Measurements from ENCODE around the gene PCSK2.

PCSK2 gene

DNA sequence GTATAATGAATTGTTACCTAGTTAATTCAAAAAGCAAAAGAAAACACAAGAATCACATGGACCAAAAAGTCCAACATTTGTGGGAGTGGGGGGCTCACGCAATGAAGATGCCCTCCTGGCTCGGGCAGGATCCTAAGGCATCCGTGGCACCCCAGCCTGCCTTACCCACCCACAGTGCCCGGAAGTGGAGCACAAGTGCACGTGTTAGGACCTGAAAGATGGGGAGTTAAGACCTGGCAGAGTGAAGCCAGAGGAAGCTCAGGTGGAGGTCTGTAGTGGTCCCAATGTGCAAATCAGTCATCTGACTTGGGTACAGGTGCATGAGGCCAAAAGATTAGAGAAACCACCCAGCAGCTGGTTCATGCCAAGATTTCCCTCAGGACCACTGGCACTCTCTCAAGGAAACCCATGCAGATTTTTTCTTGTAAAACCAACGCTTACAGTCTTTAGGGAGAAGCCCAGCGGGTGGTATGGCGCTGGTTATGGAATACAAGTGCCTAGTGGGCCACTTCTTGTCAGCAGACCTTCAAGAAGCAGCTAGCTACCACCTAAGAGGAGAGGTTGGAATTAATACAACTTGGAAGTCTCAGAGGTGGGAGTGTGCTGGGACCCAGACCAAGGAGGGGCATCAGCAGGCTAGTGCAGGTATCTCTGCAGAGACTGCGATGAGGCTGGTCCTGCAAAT lies 262.2 kb downstream of the PCSK2 start:
- DNase-seq, result no peak

- DNase-seq, result no peak
Measured at GRCh38 chr20:17490501-17490900, 263.7 kb downstream of the PCSK2 start.

GRCh38 chr20:17491041-17491440 lies 264.2 kb downstream of the PCSK2 start:
- DNase-seq, result no peak

DNA sequence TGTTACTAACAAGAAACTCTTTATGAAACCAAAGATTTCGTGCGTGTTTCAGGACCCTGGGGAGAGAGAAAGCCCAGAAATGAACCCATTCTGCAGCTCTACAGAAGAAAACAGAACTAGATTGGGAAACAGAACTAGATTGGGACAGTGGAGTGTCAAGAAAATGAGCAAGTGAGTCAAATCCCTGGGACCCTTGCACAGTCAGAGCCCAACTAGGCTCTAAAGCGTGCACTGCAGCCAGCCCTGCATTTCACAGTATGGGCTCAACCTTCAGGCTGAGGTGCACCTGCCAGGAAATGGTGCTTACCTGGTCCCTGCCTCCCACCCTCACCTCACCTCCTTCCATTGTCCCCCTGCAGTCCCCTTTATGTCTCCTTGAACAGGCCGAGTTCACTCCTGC lies 264.6 kb downstream of the PCSK2 start:
- no peak for DNase-seq

DNA sequence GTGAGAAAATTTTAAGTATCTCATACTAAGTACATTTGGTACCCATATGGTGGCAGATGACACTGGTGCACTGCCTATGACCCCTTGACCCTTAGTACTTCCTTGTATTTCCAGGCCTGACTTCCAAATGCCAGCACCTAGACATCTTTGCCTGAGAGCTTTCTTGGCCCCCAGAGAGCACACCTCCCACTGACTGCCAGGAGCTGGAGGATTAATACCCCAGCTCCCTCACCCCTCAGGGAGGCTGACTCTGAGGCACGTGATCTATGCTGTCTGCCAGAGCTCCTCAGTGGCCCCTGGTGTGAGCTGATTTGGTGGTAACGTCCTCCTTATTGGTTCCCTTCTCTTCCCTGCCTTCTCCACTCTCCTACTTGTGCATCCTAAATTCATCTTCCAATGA lies 266.3 kb downstream of the PCSK2 start:
- DNase-seq, result no peak

DNA sequence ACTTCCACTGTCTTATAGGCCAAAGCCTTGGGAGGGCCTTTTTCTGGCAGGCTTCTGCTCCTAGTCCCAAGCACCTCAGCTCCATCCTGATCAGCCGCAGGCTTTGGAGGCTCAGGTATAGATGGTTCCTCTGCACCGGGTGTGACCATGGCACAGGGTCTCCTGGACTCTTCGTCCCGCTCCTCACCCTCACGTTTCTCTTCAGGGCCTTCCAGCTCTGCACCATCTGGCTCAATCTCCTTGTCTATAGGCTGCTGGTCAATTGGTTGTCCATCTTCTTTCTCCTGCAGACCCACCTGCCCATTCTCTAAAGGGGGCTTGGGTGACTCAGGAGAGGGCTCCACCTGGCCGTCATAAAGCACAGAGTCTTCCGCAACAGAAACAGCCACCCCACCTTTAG lies 267.4 kb downstream of the PCSK2 start:
- DNase-seq, result no peak

DNA sequence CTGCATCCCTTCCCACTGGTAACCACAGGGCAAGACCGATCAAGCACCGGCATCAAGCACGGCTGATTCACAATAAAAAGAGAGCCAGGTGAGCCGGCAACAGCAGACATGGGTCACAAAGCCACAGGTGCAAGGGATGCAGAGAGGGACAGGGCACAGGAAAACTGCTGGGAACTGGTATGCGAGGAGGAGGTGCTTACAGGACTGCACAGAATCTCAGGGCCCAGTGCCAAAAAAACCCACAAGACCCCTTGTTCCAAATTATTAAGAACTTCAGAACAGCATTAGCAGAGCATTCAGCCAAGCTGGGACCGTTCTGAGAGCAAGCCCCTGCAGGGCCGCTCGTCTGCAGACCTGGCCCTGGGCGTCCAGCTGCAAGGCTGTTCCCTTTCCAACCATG lies 269.0 kb downstream of the PCSK2 start:
- DNase-seq, result no peak

- DNase-seq, result no peak
Measured at GRCh38 chr20:17497821-17498580, 271.2 kb downstream of the PCSK2 start.

- DNase-seq, result no peak
Measured at GRCh38 chr20:17498641-17499040, 271.8 kb downstream of the PCSK2 start.

DNA sequence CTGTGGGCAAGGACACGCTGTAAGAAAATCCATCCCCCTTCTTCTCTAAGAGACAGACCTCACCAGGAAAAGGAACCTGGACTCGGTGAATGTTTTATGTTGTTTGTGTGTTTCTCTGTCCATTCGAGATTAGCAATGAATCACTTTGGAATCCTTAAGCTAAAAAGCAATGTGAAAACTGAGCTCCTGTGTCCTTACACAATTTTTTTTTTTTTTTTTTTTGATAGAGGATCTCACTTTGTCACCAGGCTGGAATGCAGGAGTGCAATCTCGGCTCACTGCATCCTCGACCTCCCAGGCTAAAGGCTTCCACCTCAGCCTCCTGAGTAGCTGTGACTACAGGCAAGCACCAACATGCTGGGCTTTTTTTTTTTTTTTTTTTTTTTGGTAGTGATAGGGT lies 272.2 kb downstream of the PCSK2 start:
- no peak for DNase-seq

DNA sequence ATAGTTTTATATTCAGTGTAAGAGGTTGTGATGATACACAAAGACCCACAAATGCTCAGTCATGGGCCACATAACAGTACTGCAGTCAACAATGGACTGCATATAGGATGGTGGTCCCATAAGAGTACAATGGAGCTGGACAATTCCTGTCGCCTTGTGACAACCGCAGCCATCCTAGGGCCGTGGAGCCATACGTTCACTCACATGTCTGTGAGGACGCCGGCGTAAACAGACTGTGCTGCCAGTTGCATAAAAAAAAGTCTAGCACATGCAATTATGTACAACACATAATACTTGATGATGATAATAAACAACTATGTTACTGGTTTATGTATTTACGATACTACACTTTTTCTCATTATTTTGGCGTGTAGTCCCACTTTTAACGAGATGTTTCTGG lies 273.4 kb downstream of the PCSK2 start:
- no peak for DNase-seq

DNA sequence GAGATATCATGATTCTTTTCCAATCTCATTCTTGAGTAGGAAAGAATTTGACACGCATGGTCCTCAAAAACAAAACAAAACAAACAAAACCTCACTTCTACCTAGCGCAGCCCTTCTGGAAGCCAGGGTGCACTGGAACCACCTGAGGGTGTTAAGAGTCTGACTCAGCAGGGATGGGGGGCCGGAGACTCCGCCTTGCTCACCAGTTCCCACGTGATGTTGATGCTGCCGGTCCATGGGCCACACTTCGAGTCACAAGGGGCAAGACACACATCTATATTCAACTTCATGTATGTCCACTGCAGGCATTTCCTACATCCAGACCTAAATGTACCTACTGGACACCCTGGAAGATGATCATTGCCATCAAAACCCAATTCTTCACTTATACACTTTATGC lies 274.0 kb downstream of the PCSK2 start:
- DNase-seq, result no peak

DNA sequence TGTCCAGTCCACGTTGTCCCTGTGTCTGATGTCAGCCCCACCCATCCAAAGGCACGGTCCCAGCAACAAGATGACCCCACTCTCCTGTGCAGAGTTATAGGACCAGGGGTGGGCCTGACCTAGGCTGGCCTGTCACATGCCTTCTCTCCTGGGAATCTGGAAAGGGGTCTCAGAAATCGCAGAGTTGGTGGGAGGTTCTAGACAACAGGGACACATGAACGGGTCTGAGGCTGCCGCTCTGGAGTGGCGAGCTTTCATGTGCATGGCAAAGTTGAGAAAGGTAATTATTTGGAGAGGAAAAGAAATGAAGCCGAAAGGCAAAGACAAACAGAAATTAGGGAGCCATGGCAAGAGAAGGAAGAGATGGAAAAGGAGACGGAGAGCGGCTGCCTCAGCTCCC lies 274.9 kb downstream of the PCSK2 start:
- no peak for DNase-seq

DNA sequence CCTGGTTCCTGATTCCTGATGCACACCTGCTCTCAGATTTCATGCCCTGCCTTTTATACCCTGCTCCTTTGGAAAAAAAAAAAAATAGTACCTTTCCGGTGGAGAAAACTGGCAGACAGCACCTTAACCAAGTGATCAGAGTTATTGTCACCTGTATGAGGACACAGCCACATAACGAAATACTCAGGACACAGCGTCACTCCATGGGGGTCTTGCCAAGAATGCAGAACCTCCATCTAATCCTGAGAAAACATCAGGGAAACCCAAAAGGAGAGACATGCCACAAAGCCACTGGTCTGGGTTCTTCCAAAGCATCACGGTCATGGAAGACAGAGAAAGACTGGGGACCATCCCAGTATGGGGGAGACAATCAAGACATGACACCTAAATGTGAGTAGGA lies 275.3 kb downstream of the PCSK2 start:
- no peak for DNase-seq

DNA sequence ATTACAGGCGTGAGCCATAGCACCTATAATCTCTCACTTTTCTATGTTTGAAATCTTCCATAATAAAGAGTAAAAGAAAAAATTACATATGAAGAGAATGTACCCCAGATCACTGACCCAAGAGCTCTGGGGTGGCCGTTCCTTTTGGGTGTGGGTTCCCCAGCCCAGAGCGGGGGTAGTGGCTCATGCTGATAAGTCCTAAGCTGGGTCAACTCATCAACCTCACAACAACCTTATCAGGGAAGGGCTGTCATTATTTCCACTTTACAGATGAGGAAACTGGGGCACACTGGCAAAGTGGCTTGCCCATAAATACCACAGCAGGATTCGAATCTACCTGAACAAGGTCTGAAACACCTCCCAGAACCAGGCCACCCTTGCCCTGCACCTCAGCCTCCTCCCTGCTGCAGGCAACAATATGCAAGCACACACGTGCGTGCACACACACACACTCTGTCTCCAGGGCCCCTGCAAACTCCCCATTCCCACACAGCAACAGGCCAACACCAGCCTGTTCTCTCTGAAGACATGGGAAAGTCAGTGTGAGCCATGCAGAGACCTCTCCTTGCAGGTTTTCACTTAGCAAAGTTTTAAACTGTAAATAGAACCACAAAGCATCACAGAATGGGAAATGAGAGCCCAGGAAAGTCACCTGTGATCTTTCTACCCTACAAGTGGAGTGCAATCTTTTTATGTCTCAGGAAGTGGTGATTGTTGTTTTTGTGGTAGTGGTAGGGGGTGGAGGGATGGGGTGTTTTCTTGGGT lies 276.6 kb downstream of the PCSK2 start:
- DNase-seq, result no peak

GRCh38 chr20:17504066-17504897 lies 277.4 kb downstream of the PCSK2 start:
- DNase-seq, result no peak

DNA sequence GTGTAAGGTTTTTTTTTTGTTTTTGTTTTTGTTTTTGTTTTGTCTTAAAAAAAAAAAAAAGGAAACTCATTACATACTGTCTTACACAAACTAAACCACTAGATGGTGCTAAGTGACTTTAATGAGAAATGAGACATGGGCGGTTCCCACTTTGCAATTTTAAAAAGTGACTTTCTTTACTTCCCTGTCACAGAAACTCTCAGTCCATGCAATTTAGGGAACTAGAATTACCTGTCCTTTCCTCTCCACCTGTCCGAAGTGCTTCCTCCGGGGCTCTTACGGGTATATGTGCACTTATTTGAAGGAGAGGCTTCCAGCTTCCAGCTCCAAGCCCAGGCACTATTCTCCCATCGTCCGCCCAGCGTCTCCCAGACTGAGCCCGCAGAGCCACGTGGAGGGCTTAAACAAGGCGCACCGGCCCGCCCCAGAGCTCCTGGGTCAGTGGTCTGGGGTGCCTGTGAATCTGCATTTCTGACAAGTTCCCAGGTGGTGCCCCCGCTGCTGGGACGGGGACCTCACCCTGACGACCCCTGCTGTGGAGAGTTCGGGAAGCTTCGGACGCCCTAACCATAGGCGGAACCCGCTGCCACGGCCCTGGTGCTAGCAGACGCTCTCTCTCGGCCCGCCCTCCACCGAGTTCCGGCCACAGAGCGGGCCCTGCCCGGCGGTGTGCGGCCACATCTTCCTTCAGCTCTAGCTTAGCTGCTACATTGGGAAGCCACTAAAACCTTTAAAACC lies 278.2 kb downstream of the PCSK2 start:
- DNase-seq, result peak; percentile 30 to 36

GRCh38 chr20:17505636-17506517 lies 279.0 kb downstream of the PCSK2 start:
- no peak for DNase-seq

GRCh38 chr20:17507032-17507431 lies 280.2 kb downstream of the PCSK2 start:
- DNase-seq, result no peak

DNA sequence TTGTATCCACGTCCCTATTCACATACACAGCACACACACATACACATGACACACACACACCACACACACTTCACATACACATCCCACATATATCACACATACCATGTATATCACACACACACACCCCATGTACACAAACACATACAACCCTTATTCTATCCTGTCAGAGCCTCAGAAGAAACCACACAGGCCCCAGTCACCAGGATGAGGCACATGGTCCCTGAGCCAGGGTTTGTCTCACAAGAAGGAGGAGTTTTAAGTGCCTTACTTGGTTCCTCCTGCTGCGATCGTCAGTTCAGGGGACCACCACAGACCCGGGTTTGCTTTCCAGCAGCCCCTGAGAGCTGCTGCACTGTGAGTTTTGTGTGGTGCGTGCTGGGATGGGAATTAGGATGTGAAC lies 280.7 kb downstream of the PCSK2 start:
- no peak for DNase-seq

- DNase-seq, result no peak
Measured at GRCh38 chr20:17508756-17509155, 281.9 kb downstream of the PCSK2 start.

Measured in hippocampal formation (tissue), 2 donors.